Measurements from ENCODE around the gene ITPA. TPM values are rescaled to one million over a fixed set of nuclear protein-coding genes. Genes with fewer than 3 reads are reported as not detected.

The ITPA gene
- 52.5 TPM for total RNA-seq

- Histone ChIP-seq H3K27me3 (no peaks in the 10 kb centered on the region), H3K27ac (peak within 1 kb of the TSS; percentile 58), H3K9me3 (no peaks in the 10 kb centered on the region), H3K4me3 (peak within 1 kb of the TSS; percentile 66 to 78), H3K4me1 (peaks cover 24% of the 10 kb centered on the region), H3K36me3 (no peaks in the 10 kb centered on the region)
- intact Hi-C loops (cut with DNase I) = no loop called here
- DNase-seq (ENCODE audit: extremely low spot score in 2 of 2) = no peak
- TF ChIP-seq POLR2AphosphoS5 (IDR thresholded peaks at IDR 0.05; ENCODE audit: insufficient read depth in 1 of 2, low read depth in 1 of 2) (peak in 1 of 2 donors; percentile 54), CTCF (IDR thresholded peaks at IDR 0.05) (no peak)
These were observed at the start of gene ITPA for GRCh38 chr20:3209257-3209945. ITPA (plus strand) TSS chr20:3209498; CDS start chr20:3209552, 54 bp downstream.

GRCh38 chr20:3160418-3160817 lies 48.9 kb upstream of the ITPA start:
- Histone ChIP-seq H3K4me1 (peaks cover 45% of the 10 kb centered on the region), H3K27me3 (no peaks in the 10 kb centered on the region), H3K9me3 (no peaks in the 10 kb centered on the region), H3K4me3 (peak overlapping the region; percentile 62 to 100), H3K36me3 (no peaks in the 10 kb centered on the region), H3K27ac (no peak overlapping the region)
- no peak for TF ChIP-seq CTCF (IDR thresholded peaks at IDR 0.05)
- no peak for TF ChIP-seq POLR2A (IDR thresholded peaks at IDR 0.05)
- no peak for TF ChIP-seq POLR2AphosphoS5 (IDR thresholded peaks at IDR 0.05; ENCODE audit: insufficient read depth in 1 of 2, low read depth in 1 of 2)
- DNase-seq (ENCODE audit: extremely low spot score in 2 of 2) = no peak
- intact Hi-C loops (cut with DNase I) = no loop called here

- no peak overlapping the region for H3K27ac ChIP-seq
- peaks cover 34% of the 10 kb centered on the region for H3K4me1 ChIP-seq
- no peak for DNase-seq (ENCODE audit: extremely low spot score in 2 of 2)
- intact Hi-C loops (cut with DNase I) = no loop called here
- no peak for TF ChIP-seq POLR2A (IDR thresholded peaks at IDR 0.05)
- no peak for TF ChIP-seq POLR2AphosphoS5 (IDR thresholded peaks at IDR 0.05; ENCODE audit: insufficient read depth in 1 of 2, low read depth in 1 of 2)
- TF ChIP-seq CTCF (IDR thresholded peaks at IDR 0.05) = no peak
- H3K36me3 ChIP-seq = no peaks in the 10 kb centered on the region
- H3K9me3 ChIP-seq = no peaks in the 10 kb centered on the region
- H3K4me3 ChIP-seq = no peak overlapping the region
- no peaks in the 10 kb centered on the region for H3K27me3 ChIP-seq
These were observed 47.8 kb upstream of the ITPA start for GRCh38 chr20:3161316-3162079.

GRCh38 chr20:3162080-3162611 lies 47.2 kb upstream of the ITPA start:
- Histone ChIP-seq H3K27me3 (no peaks in the 10 kb centered on the region), H3K27ac (no peak overlapping the region), H3K9me3 (no peaks in the 10 kb centered on the region), H3K4me3 (no peak overlapping the region), H3K36me3 (no peaks in the 10 kb centered on the region), H3K4me1 (peaks cover 28% of the 10 kb centered on the region)
- intact Hi-C loops (cut with DNase I) = no loop called here
- DNase-seq (ENCODE audit: extremely low spot score in 2 of 2) = no peak
- TF ChIP-seq POLR2A (IDR thresholded peaks at IDR 0.05) = no peak
- TF ChIP-seq CTCF (IDR thresholded peaks at IDR 0.05) = no peak
- TF ChIP-seq POLR2AphosphoS5 (IDR thresholded peaks at IDR 0.05; ENCODE audit: insufficient read depth in 1 of 2, low read depth in 1 of 2) = no peak
